Mononuclear cell (primary cell): ENCODE data around the gene RAB9A. TPM values are rescaled to one million over a fixed set of nuclear protein-coding genes. Genes with fewer than 3 reads are reported as not detected.
"Not testable (repeated sequence)": the region's sequence is repeated elsewhere in the genome, so short reads cannot be mapped to it uniquely, and the experiment has no call there.

ENCODE experiments used
- H3K27me3 ChIP-seq: 2 replicates; pipeline ENCODE4 v1.6.0; 2011; ENCODE audit warnings: low read length, control low read depth; ENCODE audit not compliant: insufficient read depth
- H3K4me1 ChIP-seq: 2 replicates; pipeline ENCODE4 v1.5.1; 2011; ENCODE audit warnings: mild to moderate bottlenecking, low read length, control low read depth; ENCODE audit not compliant: insufficient read depth
- H3K4me3 ChIP-seq: 2 replicates; pipeline ENCODE4 v1.5.1; 2011; ENCODE audit warnings: mild to moderate bottlenecking, low read length, moderate library complexity
- H3K9me3 ChIP-seq: 2 replicates; pipeline ENCODE4 v1.5.1; 2011; ENCODE audit warnings: low read depth, mild to moderate bottlenecking, control low read depth, low read length
- total RNA-seq: library from RNA; depleted of rRNA; stranded (reverse); fragments of >200 nt; gene quantifications from one replicate; pipeline ENCODE4 v1.2.3, GENCODE V29; 2012

The RAB9A gene
- total RNA-seq, 1 donor, result 41.3 TPM

- Histone ChIP-seq H3K4me3 (no peak overlapping the region), H3K27me3 (no peaks in the 10 kb centered on the region), H3K4me1 (peaks cover 33% of the 10 kb centered on the region), H3K9me3 (no peaks in the 10 kb centered on the region)
These were observed 14.2 kb downstream of the RAB9A start for GRCh38 chrX:13703135-13703534.

DNA sequence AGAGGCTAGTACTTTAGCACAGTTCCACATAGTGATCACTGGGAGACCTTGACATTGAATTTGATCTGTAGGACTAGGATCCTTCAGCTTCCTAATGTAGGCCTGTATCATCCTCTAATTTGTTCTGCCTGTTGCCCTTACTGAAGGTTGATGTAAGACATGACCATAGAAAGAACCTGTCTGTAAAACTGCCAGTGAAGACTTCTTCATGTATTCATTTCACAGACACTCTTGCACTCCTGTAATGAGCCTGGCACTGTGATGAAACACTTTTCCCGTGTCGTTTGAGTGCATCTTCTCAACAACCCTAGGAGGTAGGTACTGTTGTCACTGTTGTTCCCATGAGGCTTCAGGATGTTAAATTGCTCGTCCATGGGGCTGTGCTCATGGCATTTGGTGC is 14.7 kb downstream of the RAB9A start:
- Histone ChIP-seq H3K4me3 (no peak overlapping the region), H3K27me3 (no peaks in the 10 kb centered on the region), H3K4me1 (peaks cover 28% of the 10 kb centered on the region), H3K9me3 (no peaks in the 10 kb centered on the region)

DNA sequence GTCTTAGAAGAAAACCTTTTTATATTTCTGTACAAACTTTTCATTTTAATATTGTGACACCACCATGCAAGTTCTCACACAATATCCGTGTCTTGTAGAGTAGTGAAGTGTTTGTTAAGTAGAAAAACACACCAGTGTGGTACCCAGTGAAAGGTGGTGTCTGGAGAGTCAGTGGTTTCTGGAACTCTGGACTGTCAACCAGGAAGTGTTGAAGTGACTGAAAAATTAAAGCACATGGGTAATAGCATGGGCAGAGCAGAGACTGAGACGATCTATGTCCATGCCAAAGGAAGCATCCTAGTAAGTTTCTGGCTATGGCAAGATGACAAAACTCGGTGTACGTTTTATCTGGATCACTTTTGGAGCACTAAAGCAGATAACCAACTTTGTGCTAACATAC is 22.2 kb downstream of the RAB9A start:
- Histone ChIP-seq H3K9me3 (no peaks in the 10 kb centered on the region), H3K4me3 (no peak overlapping the region), H3K4me1 (no peaks in the 10 kb centered on the region)

GRCh38 chrX:13716455-13716854 is 27.5 kb downstream of the RAB9A start:
- no peaks in the 10 kb centered on the region for H3K9me3 ChIP-seq
- H3K4me3 ChIP-seq, result no peak overlapping the region
- H3K27me3 ChIP-seq, result no peaks in the 10 kb centered on the region

More for the DNA sequence above, 22.2 kb downstream of the RAB9A start:
- no peaks in the 10 kb centered on the region for H3K27me3 ChIP-seq

DNA sequence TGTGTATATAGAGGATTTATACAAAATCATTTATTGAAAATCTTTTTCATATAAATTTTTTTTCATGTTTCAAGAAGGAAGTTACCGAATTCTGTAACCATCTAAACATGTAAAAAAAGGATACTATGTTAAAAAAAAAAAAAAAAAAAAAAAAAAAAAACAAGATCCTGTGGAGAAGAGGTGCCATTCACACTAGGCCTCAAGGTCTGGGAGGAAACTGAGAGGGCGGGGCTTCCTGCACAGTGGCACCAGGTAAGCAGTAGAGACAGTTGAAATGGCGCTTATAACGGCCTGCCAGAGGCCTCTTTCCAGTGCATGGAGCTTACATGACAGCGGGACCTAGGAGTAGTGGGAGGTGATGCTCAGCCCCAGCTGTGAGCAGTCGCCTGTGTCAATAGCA is 28.0 kb downstream of the RAB9A start:
- Histone ChIP-seq H3K27me3 (no peaks in the 10 kb centered on the region), H3K4me1 (peaks cover 14% of the 10 kb centered on the region), H3K9me3 (no peaks in the 10 kb centered on the region), H3K4me3 (no peak overlapping the region)

More at GRCh38 chrX:13716455-13716854, 27.5 kb downstream of the RAB9A start:
- H3K4me1 ChIP-seq, result peaks cover 14% of the 10 kb centered on the region

DNA sequence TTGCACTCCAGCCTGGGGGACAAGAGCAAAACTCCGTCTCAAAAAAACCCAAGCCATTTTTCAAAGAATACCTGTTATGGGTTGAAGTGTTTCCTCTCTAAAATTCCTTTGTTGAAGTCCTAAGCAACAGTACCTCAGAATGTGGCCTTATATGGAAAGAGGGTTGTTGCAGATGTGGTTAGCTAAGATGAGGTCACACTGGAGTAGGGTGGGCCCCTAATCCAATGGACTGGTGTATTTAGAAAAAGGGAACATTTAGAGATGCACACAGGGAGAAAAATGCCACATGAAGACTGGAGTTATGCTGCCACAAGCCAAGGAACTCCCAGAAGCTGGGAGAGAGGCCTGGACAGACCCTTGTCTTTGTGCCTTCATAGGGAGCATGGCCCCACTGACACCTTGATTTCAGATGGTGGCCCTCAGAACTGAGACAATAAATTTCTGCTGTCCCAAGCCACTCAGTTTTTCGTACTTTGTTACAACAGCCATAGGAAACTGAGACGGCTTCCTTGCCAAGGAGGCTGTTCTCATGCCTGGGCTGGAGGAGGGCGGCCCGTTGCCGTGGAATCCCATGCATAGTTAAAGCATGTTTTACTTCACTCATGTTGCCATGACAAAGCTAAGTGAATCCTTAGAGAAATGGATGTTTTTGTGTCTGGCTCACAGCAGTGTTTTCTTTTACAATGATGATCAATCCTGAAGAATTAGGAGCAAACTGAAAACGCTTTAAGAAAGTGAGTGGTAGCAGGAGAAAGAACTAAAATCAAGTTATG is 29.0 kb downstream of the RAB9A start:
- H3K27me3 ChIP-seq, result no peaks in the 10 kb centered on the region
- no peak overlapping the region for H3K4me3 ChIP-seq
- H3K4me1 ChIP-seq, result peaks cover 20% of the 10 kb centered on the region

DNA sequence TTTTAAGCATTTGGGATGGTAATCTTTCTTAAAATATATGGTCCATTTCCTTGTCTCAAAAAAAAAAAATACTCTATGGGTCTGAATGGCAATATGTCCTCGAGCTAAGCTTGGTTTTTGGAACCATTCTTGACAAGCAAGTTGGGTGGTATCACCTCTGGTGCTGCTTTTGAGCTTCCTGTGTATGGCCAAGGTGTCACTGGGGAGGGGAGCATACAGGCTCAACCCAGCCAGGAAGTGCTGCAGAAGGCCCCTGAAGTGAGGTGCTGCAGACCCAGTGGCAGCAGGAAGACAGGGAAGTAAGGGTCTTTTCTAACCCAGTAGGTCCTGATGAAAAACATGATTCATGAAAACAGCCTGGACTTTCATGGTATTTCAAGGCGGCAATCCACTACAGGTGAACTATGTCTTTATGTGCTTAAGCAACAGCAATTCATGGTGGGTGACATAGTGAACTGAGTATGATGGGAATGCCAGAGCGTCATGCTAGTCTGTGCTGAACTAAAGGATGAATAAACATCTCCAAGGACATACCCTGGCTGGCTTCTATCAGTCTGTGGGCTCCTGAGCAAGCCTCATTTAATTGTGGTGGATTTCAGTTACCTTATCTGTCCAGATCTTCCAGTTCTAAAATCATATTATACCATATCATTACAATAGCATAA is 30.4 kb downstream of the RAB9A start:
- Histone ChIP-seq H3K9me3 (no peaks in the 10 kb centered on the region), H3K4me1 (peaks cover 20% of the 10 kb centered on the region)

More for the DNA sequence above, 29.0 kb downstream of the RAB9A start:
- H3K9me3 ChIP-seq, result no peaks in the 10 kb centered on the region

GRCh38 chrX:13721371-13721770 is 32.4 kb downstream of the RAB9A start:
- peaks cover 20% of the 10 kb centered on the region for H3K4me1 ChIP-seq

More for the DNA sequence above, 30.4 kb downstream of the RAB9A start:
- Histone ChIP-seq H3K4me3 (no peak overlapping the region), H3K27me3 (no peaks in the 10 kb centered on the region)

GRCh38 chrX:13721819-13722519 is 33.0 kb downstream of the RAB9A start:
- Histone ChIP-seq H3K9me3 (no peaks in the 10 kb centered on the region), H3K4me3 (no peak overlapping the region), H3K27me3 (no peaks in the 10 kb centered on the region), H3K4me1 (peaks cover 19% of the 10 kb centered on the region)

More at GRCh38 chrX:13721371-13721770, 32.4 kb downstream of the RAB9A start:
- Histone ChIP-seq H3K9me3 (no peaks in the 10 kb centered on the region), H3K4me3 (no peak overlapping the region), H3K27me3 (no peaks in the 10 kb centered on the region)

- not testable (repeated sequence) for H3K4me1 ChIP-seq, H3K9me3 ChIP-seq, H3K27me3 ChIP-seq, H3K4me3 ChIP-seq
These were observed 36.0 kb downstream of the RAB9A start for GRCh38 chrX:13724878-13725277.

- not testable (repeated sequence) for H3K27me3 ChIP-seq, H3K4me3 ChIP-seq, H3K9me3 ChIP-seq, H3K4me1 ChIP-seq
These were observed 37.7 kb downstream of the RAB9A start for GRCh38 chrX:13726583-13726982.

DNA sequence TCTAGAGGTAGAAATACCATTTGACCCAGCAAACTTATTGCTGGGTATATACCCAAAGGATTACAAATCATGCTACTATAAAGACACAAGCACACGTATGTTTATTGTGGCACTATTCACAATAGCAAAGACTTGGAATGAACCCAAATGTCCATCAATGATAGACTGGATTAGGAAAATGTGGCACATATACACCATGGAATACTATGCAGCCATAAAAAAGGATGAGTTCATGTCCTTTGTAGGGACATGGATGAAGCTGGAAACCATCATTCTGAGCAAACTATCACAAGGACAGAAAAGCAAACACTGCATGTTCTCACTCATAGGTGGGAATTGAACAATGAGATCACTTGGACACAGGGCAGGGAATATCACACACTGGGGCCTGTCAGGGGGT is 41.6 kb downstream of the RAB9A start:
- H3K4me3 ChIP-seq, H3K9me3 ChIP-seq, H3K27me3 ChIP-seq: not testable (repeated sequence)
- peaks cover 22% of the 10 kb centered on the region for H3K4me1 ChIP-seq

GRCh38 chrX:13732246-13733067 is 43.5 kb downstream of the RAB9A start:
- Histone ChIP-seq H3K4me1 (peaks cover 32% of the 10 kb centered on the region), H3K4me3 (no peak overlapping the region), H3K9me3 (no peaks in the 10 kb centered on the region), H3K27me3 (no peaks in the 10 kb centered on the region)

DNA sequence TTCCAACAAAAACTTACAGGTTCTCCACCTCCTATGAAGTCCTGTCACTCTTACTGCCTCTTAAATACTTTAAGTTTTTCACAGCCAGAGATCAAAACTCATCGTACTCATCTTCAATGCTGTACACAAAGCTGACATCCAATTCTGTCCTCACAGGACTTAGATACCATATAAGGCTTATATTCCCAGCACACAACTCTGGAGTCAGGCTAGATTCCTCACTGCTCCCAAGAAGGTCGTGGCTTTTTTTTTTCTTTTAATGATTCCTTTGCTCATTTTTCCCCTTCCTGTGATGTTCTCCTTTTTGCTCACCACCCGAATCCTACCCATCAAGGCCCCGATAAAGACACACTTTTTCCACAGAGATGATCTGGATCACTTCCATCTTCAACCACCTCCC is 44.6 kb downstream of the RAB9A start:
- H3K4me1 ChIP-seq, result peaks cover 32% of the 10 kb centered on the region
- H3K27me3 ChIP-seq, result no peaks in the 10 kb centered on the region
- no peaks in the 10 kb centered on the region for H3K9me3 ChIP-seq
- peak overlapping the region; percentile 78 for H3K4me3 ChIP-seq
